Mammary microvascular endothelial cell (primary cell): ENCODE data around the gene MCF2. TPM values are rescaled to one million over a fixed set of nuclear protein-coding genes. Genes with fewer than 3 reads are reported as not detected.

ENCODE experiments used
- total RNA-seq: library from RNA; depleted of rRNA; stranded (reverse); fragments of >200 nt; gene quantifications from 2 replicates; pipeline ENCODE4 v1.2.3, GENCODE V29; 2015

The MCF2 gene
- total RNA-seq: not detected in 2 replicates

GRCh38 chrX:139708067-139708466 lies at the start of gene MCF2:
Gene MCF2, minus strand, starts transcription at chrX:139708167. Its CDS starts 56,423 bp downstream, at chrX:139651744.

Other genes with a start within 250 kb of the MCF2 start
- not detected in 2 replicates for gene F9, start 177.4 kb downstream of the MCF2 start, total RNA-seq
- gene ATP11C, start 224.9 kb upstream of the MCF2 start, total RNA-seq: 26.7 and 30.2 TPM in 2 replicates